Fibroblast of lung (primary cell): ENCODE measurements around the gene ADCY9.

Experiments
- EZH2 ChIP-seq: IDR thresholded peaks from 2 replicates; pipeline ENCODE4 v1.5.1; 2012; ENCODE audit warnings: low read length, control low read depth, mild to moderate bottlenecking; ENCODE audit errors: missing control alignments
- TF ChIP-seq, protein P1 (sequence below), 2 donors: IDR thresholded peaks in 1 of 2; conservative IDR thresholded peaks in 1 of 2; 1 replicate in 1 of 2; 2 replicates in 1 of 2; pipeline ENCODE4 v1.5.1; 2011 to 2012; ENCODE audit warnings: low read length in 2 of 2, control low read depth in 1 of 2, inconsistent platforms in 1 of 2, low read depth in 1 of 2, mild to moderate bottlenecking in 1 of 2

DNA sequence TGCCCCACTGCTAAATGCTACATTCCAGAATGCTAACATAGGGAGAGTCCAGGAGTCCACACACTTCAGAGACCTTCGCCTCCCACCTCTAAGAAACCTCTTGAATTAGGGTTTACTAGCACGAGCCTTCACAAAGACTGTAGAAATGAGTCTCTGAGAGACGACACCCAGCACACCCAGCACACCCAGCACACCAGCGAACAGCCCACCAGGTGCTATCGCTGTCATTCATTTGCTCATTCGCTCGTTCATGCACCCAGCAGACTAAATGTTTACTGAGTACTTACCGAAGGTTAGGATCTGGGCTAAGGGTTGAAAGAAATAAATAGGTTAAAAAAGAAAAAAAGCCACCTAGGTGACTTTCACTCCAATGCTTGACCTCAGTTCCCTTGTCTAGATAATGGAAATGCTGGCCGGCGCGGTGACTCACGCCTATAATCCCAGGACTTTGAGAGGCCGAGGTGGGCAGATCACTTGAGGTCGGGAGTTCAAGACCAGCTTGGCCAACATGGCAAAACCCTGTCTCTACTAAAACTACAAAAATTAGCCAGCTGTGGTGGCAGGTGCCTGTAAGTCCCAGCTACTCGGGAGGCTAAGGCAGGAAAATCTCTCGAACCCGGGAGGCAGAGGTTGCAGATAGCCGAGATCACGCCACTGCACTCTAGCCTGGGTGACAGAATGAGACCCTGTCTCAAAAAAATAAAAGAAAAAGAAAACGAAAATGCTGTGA, 100.8 kb downstream of the ADCY9 start:
- TF ChIP-seq, protein P1, sequence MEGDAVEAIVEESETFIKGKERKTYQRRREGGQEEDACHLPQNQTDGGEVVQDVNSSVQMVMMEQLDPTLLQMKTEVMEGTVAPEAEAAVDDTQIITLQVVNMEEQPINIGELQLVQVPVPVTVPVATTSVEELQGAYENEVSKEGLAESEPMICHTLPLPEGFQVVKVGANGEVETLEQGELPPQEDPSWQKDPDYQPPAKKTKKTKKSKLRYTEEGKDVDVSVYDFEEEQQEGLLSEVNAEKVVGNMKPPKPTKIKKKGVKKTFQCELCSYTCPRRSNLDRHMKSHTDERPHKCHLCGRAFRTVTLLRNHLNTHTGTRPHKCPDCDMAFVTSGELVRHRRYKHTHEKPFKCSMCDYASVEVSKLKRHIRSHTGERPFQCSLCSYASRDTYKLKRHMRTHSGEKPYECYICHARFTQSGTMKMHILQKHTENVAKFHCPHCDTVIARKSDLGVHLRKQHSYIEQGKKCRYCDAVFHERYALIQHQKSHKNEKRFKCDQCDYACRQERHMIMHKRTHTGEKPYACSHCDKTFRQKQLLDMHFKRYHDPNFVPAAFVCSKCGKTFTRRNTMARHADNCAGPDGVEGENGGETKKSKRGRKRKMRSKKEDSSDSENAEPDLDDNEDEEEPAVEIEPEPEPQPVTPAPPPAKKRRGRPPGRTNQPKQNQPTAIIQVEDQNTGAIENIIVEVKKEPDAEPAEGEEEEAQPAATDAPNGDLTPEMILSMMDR (conservative IDR thresholded peaks at IDR 0.05 in 1 of 2, IDR thresholded peaks at IDR 0.05 in 1 of 2; ENCODE audit: low read depth in 1 of 2, low read length in 2 of 2), result no peak
- no peak for TF ChIP-seq EZH2
